OCI-LY1 (cell line): ENCODE results near the gene DCTN5.
A peak's percentile ranks its signal among the peaks of the same experiment; 100 is the strongest.

Experiments used
- H2AFZ ChIP-seq: fragments of 200-600 bp; sonication (generic), shearing (Covaris generic); 2 replicates; pipeline ENCODE4 v1.6.0; 2014; ENCODE audit warnings: antibody characterized with exemption, mild to moderate bottlenecking, low read length
- H3F3A ChIP-seq: fragments of 200-600 bp; sonication (generic), shearing (Covaris generic); 2 replicates; pipeline ENCODE4 v1.6.0; 2014; ENCODE audit warnings: mild to moderate bottlenecking, antibody characterized with exemption, low read length, moderate library complexity; ENCODE audit not compliant: insufficient read depth
- H3K27ac ChIP-seq: fragments of 200-600 bp; sonication (generic); 2 replicates; pipeline ENCODE4 v1.5.1; 2014; ENCODE audit warnings: low read length, mixed run types, mild to moderate bottlenecking, low read depth; ENCODE audit not compliant: poor library complexity, severe bottlenecking
- H3K27me3 ChIP-seq: fragments of 200-600 bp; sonication (generic); 2 replicates; pipeline ENCODE4 v1.6.0; 2014; ENCODE audit warnings: antibody characterized with exemption, mild to moderate bottlenecking, low read length, moderate library complexity; ENCODE audit not compliant: insufficient read depth
- H3K36me3 ChIP-seq: fragments of 200-600 bp; sonication (generic); 2 replicates; pipeline ENCODE4 v1.6.1; 2014; ENCODE audit warnings: mild to moderate bottlenecking, antibody characterized with exemption, low read length, moderate library complexity, mixed read lengths; ENCODE audit not compliant: insufficient read depth
- H3K4me1 ChIP-seq: fragments of 200-600 bp; sonication (generic); 2 replicates; pipeline ENCODE4 v1.5.1; 2014; ENCODE audit warnings: mild to moderate bottlenecking, low read length, moderate library complexity; ENCODE audit not compliant: insufficient read depth, severe bottlenecking
- H3K4me2 ChIP-seq: fragments of 200-600 bp; sonication (generic), shearing (Covaris generic); 2 replicates; pipeline ENCODE4 v1.6.1; 2014; ENCODE audit warnings: low read length
- H3K4me3 ChIP-seq: fragments of 200-600 bp; sonication (generic); 2 replicates; pipeline ENCODE4 v1.5.1; 2014; ENCODE audit warnings: low read length, low read depth, mild to moderate bottlenecking, mixed read lengths; ENCODE audit not compliant: poor library complexity, severe bottlenecking
- H3K79me2 ChIP-seq: fragments of 200-600 bp; shearing (Covaris generic); 2 replicates; pipeline ENCODE4 v1.6.1; 2016; ENCODE audit warnings: mixed run types, low read length, mixed read lengths; ENCODE audit not compliant: insufficient read depth
- H3K9ac ChIP-seq: fragments of 200-600 bp; sonication (generic), shearing (Covaris generic); 2 replicates; pipeline ENCODE4 v1.6.1; 2014; ENCODE audit warnings: mild to moderate bottlenecking, low read length, mixed read lengths
- H3K9me2 ChIP-seq: fragments of 200-600 bp; sonication (generic), shearing (Covaris generic); 2 replicates; pipeline ENCODE4 v1.6.1; 2014; ENCODE audit warnings: low read depth, mild to moderate bottlenecking, low read length, mixed read lengths
- H3K9me3 ChIP-seq: fragments of 200-600 bp; shearing (Covaris generic); 2 replicates; pipeline ENCODE4 v1.6.1; 2014; ENCODE audit warnings: low read length, mixed read lengths
- H4K20me1 ChIP-seq: fragments of 200-600 bp; sonication (generic), shearing (Covaris generic); 2 replicates; pipeline ENCODE4 v1.6.0; 2016; ENCODE audit warnings: mild to moderate bottlenecking, low read length; ENCODE audit not compliant: insufficient read depth
- CTCF ChIP-seq: fragments of 200-600 bp; sonication (generic), shearing (Covaris generic); IDR thresholded peaks from 2 replicates; pipeline ENCODE4 v1.5.1; 2017; ENCODE audit warnings: mild to moderate bottlenecking, antibody characterized with exemption, low read length, moderate library complexity, mixed read lengths
- EZH2 ChIP-seq: fragments of 200-600 bp; sonication (generic), shearing (Covaris generic); IDR thresholded peaks from 2 replicates; pipeline ENCODE4 v1.8.0; 2017; ENCODE audit warnings: borderline replicate concordance, mixed run types, mild to moderate bottlenecking, antibody characterized with exemption, low read length, moderate library complexity, mixed read lengths

The DCTN5 gene

GRCh38 chr16:23694265-23694643 is 53.0 kb downstream of the DCTN5 start:
- no peaks in the 10 kb centered on the region for H3K27me3 ChIP-seq
- H3K9ac ChIP-seq, result peak overlapping the region; percentile 60; the same call in 1 of the 2 replicates
- H3K9me2 ChIP-seq, result no peaks in the 10 kb centered on the region
- H3K4me3 ChIP-seq, result peak overlapping the region; percentile 60
- peaks cover 30% of the 10 kb centered on the region for H3K4me1 ChIP-seq
- no peaks in the 10 kb centered on the region for H3K9me3 ChIP-seq
- H3K27ac ChIP-seq, result peak overlapping the region; percentile 69
- no peaks in the 10 kb centered on the region for H4K20me1 ChIP-seq
- TF ChIP-seq EZH2 (no peak), CTCF (no peak)
- 0 out of 2 replicates have a peak, but pooled peaks cover 3% of the 10 kb centered on the region for H3F3A ChIP-seq
- H3K79me2 ChIP-seq, result no peaks in the 10 kb centered on the region
- H3K36me3 ChIP-seq, result peaks cover 31% of the 10 kb centered on the region
- H2AFZ ChIP-seq, result peak overlapping the region; percentile 58; the same call in 1 of the 2 replicates
- peak overlapping the region; percentile 79 for H3K4me2 ChIP-seq

- Histone ChIP-seq H3K9me2 (no peaks in the 10 kb centered on the region), H4K20me1 (no peaks in the 10 kb centered on the region), H2AFZ (peak overlapping the region; percentile 58; the same call in 1 of the 2 replicates), H3K4me2 (peak overlapping the region; percentile 79), H3K4me1 (peaks cover 33% of the 10 kb centered on the region), H3K9ac (peak overlapping the region; percentile 60; the same call in 1 of the 2 replicates), H3K27ac (peak overlapping the region; percentile 69), H3K9me3 (no peaks in the 10 kb centered on the region), H3K4me3 (peak overlapping the region; percentile 60), H3K79me2 (no peaks in the 10 kb centered on the region), H3K36me3 (peaks cover 25% of the 10 kb centered on the region), H3F3A (0 out of 2 replicates have a peak, but pooled peaks cover 3% of the 10 kb centered on the region), H3K27me3 (no peaks in the 10 kb centered on the region)
- TF ChIP-seq CTCF (no peak), EZH2 (no peak)
Observed at GRCh38 chr16:23694644-23695373, 53.5 kb downstream of the DCTN5 start.

- Histone ChIP-seq H3F3A (no peaks in the 10 kb centered on the region), H3K9ac (no peak overlapping the region), H2AFZ (no peak overlapping the region), H3K9me2 (no peaks in the 10 kb centered on the region), H3K79me2 (no peaks in the 10 kb centered on the region), H3K4me2 (0 out of 2 replicates have a peak overlapping the region, but pooled peaks have one; percentile 79), H3K4me1 (peaks cover 33% of the 10 kb centered on the region), H3K27me3 (no peaks in the 10 kb centered on the region), H3K27ac (no peak overlapping the region), H3K4me3 (no peak overlapping the region), H3K36me3 (peaks cover 16% of the 10 kb centered on the region), H3K9me3 (no peaks in the 10 kb centered on the region), H4K20me1 (no peaks in the 10 kb centered on the region)
- TF ChIP-seq EZH2, result no peak
- no peak for TF ChIP-seq CTCF
Observed at GRCh38 chr16:23695756-23696155, 54.5 kb downstream of the DCTN5 start.
